Activated CD4-positive, alpha-beta T cell treated with anti-CD3 and anti-CD28 coated beads, Interleukin-2, amount 10 ng/mL, durations not matched to agents 7 days and 5 days (primary cell): ENCODE data around the gene SLC8A1. TPM values are rescaled to one million over a fixed set of nuclear protein-coding genes. Genes with fewer than 3 reads are reported as not detected.
A peak's percentile ranks its signal among the peaks of the same experiment; 100 is the strongest.

Experiments
- CTCF ChIA-PET: fragments of 350-600 bp; sonication (Branson Sonifier 250); formaldehyde crosslinking; loops from one replicate; lab custom pipeline; 2021; ENCODE audit warnings: antibody characterized with exemption; lab: Charles Lee
- POLR2A ChIA-PET: fragments of 350-600 bp; sonication (Branson Sonifier 250); formaldehyde crosslinking; loops from one replicate; lab custom pipeline; 2021; ENCODE audit warnings: antibody characterized with exemption; lab: Charles Lee
- DNase-seq: peaks from one replicate; pipeline ENCODE4 v3.0.0-alpha.2; 2020
- H3K27ac Mint-ChIP-seq: one replicate; pipeline ENCODE4 v1.8.0; 2021; ENCODE audit warnings: mild to moderate bottlenecking, moderate library complexity, mixed read lengths
- H3K27me3 Mint-ChIP-seq: one replicate; pipeline ENCODE4 v1.8.0; 2021; ENCODE audit warnings: mixed read lengths
- H3K36me3 Mint-ChIP-seq: one replicate; pipeline ENCODE4 v1.8.0; 2021; ENCODE audit warnings: low read depth, mixed read lengths
- H3K4me1 Mint-ChIP-seq: one replicate; pipeline ENCODE4 v1.8.0; 2021; ENCODE audit warnings: mixed read lengths
- H3K4me3 Mint-ChIP-seq: one replicate; pipeline ENCODE4 v1.8.0; 2021; ENCODE audit warnings: mild to moderate bottlenecking, moderate library complexity, mixed read lengths
- H3K9me3 Mint-ChIP-seq: one replicate; pipeline ENCODE4 v1.8.0; 2021; ENCODE audit warnings: mixed read lengths
- total RNA-seq, 2 experiments: library from RNA; stranded (reverse); gene quantifications; one replicate each; pipeline ENCODE4 v1.2.3, GENCODE V29; 2021

The SLC8A1 gene
- total RNA-seq, 2 experiments from 2014 or later, result 0.50 to 0.56 TPM

DNA sequence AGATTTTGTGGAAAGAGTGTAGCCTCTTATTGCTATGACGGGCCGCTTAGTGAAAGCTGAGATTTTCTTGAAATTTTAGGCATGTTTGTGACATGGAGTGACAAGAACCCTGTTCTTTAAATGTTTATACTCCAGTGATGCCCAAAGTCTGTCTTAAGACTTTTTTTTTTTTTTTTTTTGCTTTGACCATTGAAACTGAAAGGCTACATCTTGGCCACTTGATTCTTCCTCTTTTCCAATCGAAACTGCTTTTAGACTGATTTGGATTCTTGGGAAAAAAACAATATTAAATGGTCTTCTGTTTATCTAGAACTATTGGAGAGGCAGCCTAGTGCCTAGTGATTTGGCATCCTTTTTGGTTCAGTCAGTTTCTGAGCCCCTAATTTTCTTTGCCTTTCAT, 2.4 kb upstream of the SLC8A1 start:
- H3K27ac Mint-ChIP-seq, result no peak overlapping the region
- no peaks in the 10 kb centered on the region for H3K36me3 Mint-ChIP-seq
- ChIA-PET POLR2A (no interaction called here), CTCF (no interaction called here)
- H3K27me3 Mint-ChIP-seq, result peaks cover 47% of the 10 kb centered on the region
- no peak overlapping the region for H3K4me3 Mint-ChIP-seq
- no peak for DNase-seq
- peaks cover 23% of the 10 kb centered on the region for H3K4me1 Mint-ChIP-seq
- H3K9me3 Mint-ChIP-seq, result no peaks in the 10 kb centered on the region

GRCh38 chr2:40452786-40453185, 896 bp upstream of the SLC8A1 start:
- POLR2A ChIA-PET, result no interaction called here
- Mint-ChIP-seq H3K4me3 (peak overlapping the region; percentile 72), H3K27me3 (peaks cover 52% of the 10 kb centered on the region), H3K4me1 (peaks cover 23% of the 10 kb centered on the region), H3K9me3 (no peaks in the 10 kb centered on the region), H3K36me3 (no peaks in the 10 kb centered on the region), H3K27ac (no peak overlapping the region)
- no peak for DNase-seq
- CTCF ChIA-PET, result no interaction called here

DNA sequence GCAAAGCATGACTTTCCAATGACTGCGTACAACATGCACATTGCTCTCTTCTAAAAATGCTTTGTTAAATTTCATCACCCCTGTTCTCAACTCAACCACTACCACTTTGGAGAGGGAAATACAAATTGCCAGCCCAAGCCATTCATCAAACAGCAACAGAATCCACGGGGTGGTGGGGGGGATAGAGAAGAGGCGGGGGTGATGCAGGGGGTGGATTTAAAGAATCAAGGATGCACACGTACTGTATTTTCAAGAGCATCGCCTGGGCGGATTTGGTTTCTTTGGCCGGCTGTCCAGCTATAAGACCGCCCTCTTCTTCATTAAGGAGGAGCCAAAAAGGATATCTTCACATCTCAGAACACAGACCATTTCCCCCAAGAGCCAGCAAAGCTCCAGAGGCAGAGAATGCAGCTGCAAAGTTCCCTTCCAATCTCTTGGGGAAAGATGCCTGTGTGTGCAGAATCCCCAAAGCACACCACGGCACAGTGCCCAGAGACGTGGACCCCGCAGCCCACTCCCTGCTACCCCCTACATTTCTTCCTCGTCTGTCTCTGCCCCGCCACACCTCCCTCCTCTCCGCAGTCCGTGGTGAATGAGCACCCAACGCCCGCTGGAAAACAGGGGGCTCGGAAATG, 977 bp downstream of the SLC8A1 start:
- Mint-ChIP-seq H3K27ac (peak overlapping the region; percentile 0), H3K36me3 (no peaks in the 10 kb centered on the region), H3K27me3 (peaks cover 52% of the 10 kb centered on the region), H3K4me1 (peaks cover 23% of the 10 kb centered on the region), H3K9me3 (no peaks in the 10 kb centered on the region), H3K4me3 (peak overlapping the region; percentile 60)
- no peak for DNase-seq
- POLR2A ChIA-PET, result no interaction called here
- CTCF ChIA-PET, result no interaction called here

DNA sequence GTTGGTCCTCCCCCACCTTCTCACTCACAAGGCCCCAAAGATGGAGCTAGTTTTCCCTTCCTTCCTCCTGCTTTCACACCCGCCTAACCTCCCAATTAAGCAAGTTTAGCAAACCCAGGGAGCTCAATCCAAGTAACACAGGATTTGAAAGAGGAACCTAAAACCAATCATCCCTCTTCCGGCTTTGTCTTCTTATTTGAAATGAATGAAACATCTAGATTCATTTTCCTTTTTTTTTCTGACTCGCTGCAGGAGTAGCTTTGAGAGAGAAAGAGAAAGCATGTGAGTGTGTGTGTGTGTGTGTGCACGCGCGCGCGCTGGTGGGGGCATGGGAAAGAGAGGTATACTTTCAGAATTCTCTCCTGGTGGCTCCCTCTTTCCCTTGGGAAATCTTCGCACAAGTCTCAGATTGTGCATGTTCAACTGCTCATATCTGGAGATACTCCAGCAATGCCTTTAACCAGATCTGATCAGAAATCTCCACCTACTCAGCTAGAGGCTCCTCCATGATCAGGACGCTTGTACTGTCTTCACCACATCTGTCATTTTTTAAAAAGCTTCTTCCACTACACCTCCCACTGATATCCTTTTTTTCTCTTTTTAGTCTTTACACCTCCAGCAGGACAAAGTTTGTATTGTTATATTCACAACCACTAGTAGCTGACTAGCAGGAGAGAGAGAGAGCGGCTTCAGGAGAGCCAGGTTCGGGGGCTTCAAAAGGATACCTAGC, 1.7 kb downstream of the SLC8A1 start:
- Mint-ChIP-seq H3K27me3 (peaks cover 48% of the 10 kb centered on the region), H3K4me1 (peaks cover 23% of the 10 kb centered on the region), H3K4me3 (peak overlapping the region; percentile 60), H3K27ac (peak overlapping the region; percentile 0), H3K36me3 (no peaks in the 10 kb centered on the region), H3K9me3 (no peaks in the 10 kb centered on the region)
- ChIA-PET POLR2A (no interaction called here), CTCF (interaction anchor here (1.1 kb wide), 1 partner anchor 21 kb away, joined by 3 read pairs; no protein-coding TSS in a partner anchor)
- peak; percentile 24 for DNase-seq

DNA sequence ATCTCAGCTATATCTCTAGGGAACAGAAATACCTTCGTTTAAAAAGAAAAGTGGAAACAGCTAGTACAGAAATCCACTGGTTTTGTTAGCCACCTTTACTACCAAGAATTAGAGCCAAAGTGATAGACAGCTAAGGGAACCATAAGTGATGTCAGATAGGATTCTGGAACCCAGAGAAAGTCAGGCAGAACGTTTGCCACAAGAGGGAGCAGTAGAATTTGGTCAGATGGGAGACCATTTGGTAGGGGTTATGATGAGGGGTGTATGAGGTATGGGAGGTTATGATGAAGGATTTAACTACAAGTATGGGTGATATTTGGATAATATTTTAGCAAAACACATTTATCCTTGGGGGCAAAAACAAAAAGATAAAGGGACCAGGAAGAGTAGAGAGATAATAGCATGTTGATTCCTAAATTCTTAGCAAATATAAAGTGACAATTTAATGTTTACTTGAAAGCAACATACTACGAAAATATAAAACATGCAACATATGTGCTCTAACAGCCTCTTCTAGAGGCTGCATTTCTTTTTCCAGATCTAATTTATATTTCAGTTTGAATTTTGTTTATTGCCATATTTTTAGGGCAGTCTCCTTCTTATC, 3.3 kb downstream of the SLC8A1 start:
- H3K36me3 Mint-ChIP-seq, result no peaks in the 10 kb centered on the region
- H3K4me1 Mint-ChIP-seq, result peaks cover 23% of the 10 kb centered on the region
- H3K4me3 Mint-ChIP-seq, result no peak overlapping the region
- peak; percentile 26 for DNase-seq
- H3K27ac Mint-ChIP-seq, result no peak overlapping the region
- peaks cover 37% of the 10 kb centered on the region for H3K27me3 Mint-ChIP-seq
- ChIA-PET POLR2A (no interaction called here), CTCF (interaction anchor here (0.9 to 1.7 kb wide), 2 partner anchors 11 to 17 kb away, joined by 3 to 4 read pairs; no protein-coding TSS in a partner anchor)
- H3K9me3 Mint-ChIP-seq, result no peaks in the 10 kb centered on the region

DNA sequence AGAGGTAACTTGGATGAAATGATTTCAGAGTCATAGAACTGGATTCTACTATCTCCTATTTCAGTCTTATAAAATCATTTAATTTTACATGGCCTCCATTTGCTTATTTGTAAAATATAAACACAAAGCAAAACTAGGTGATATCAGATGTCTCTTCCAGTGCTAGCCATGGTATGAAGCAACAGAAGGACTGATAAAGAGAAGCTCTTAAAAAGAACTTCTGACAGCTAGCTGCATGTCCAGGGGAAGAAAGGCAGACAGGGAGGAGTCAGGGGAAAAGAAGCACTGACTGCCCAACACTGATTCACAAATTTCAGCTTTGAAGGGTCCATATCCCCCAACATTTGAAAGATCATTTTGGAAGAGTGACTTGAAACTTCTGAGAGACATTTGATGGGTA, 6.4 kb downstream of the SLC8A1 start:
- no peaks in the 10 kb centered on the region for H3K36me3 Mint-ChIP-seq
- no peaks in the 10 kb centered on the region for H3K9me3 Mint-ChIP-seq
- DNase-seq, result no peak
- H3K4me3 Mint-ChIP-seq, result no peak overlapping the region
- H3K4me1 Mint-ChIP-seq, result peaks cover 6% of the 10 kb centered on the region
- ChIA-PET CTCF (no interaction called here), POLR2A (no interaction called here)
- no peak overlapping the region for H3K27ac Mint-ChIP-seq
- peaks cover 13% of the 10 kb centered on the region for H3K27me3 Mint-ChIP-seq

- DNase-seq, result no peak
- Mint-ChIP-seq H3K27me3 (no peaks in the 10 kb centered on the region), H3K36me3 (no peaks in the 10 kb centered on the region), H3K4me3 (no peak overlapping the region), H3K9me3 (no peaks in the 10 kb centered on the region), H3K27ac (no peak overlapping the region), H3K4me1 (no peaks in the 10 kb centered on the region)
- CTCF ChIA-PET, result no interaction called here
- POLR2A ChIA-PET, result no interaction called here
Measured at GRCh38 chr2:40440835-40441234, 11.1 kb downstream of the SLC8A1 start.

- Mint-ChIP-seq H3K27ac (no peak overlapping the region), H3K4me3 (no peak overlapping the region), H3K27me3 (no peaks in the 10 kb centered on the region), H3K4me1 (no peaks in the 10 kb centered on the region), H3K36me3 (no peaks in the 10 kb centered on the region), H3K9me3 (no peaks in the 10 kb centered on the region)
- ChIA-PET POLR2A (no interaction called here), CTCF (no interaction called here)
- DNase-seq, result no peak
Measured at GRCh38 chr2:40439473-40439872, 12.4 kb downstream of the SLC8A1 start.

GRCh38 chr2:40436093-40436475, 15.8 kb downstream of the SLC8A1 start:
- Mint-ChIP-seq H3K4me1 (no peaks in the 10 kb centered on the region), H3K27ac (no peak overlapping the region), H3K36me3 (no peaks in the 10 kb centered on the region), H3K27me3 (no peaks in the 10 kb centered on the region), H3K4me3 (no peak overlapping the region), H3K9me3 (no peaks in the 10 kb centered on the region)
- ChIA-PET POLR2A (no interaction called here), CTCF (no interaction called here)
- no peak for DNase-seq

GRCh38 chr2:40435426-40436092, 16.3 kb downstream of the SLC8A1 start:
- no peaks in the 10 kb centered on the region for H3K4me1 Mint-ChIP-seq
- DNase-seq, result no peak
- no peaks in the 10 kb centered on the region for H3K9me3 Mint-ChIP-seq
- H3K27me3 Mint-ChIP-seq, result no peaks in the 10 kb centered on the region
- no peak overlapping the region for H3K27ac Mint-ChIP-seq
- no peak overlapping the region for H3K4me3 Mint-ChIP-seq
- POLR2A ChIA-PET, result no interaction called here
- H3K36me3 Mint-ChIP-seq, result no peaks in the 10 kb centered on the region
- CTCF ChIA-PET, result no interaction called here

DNA sequence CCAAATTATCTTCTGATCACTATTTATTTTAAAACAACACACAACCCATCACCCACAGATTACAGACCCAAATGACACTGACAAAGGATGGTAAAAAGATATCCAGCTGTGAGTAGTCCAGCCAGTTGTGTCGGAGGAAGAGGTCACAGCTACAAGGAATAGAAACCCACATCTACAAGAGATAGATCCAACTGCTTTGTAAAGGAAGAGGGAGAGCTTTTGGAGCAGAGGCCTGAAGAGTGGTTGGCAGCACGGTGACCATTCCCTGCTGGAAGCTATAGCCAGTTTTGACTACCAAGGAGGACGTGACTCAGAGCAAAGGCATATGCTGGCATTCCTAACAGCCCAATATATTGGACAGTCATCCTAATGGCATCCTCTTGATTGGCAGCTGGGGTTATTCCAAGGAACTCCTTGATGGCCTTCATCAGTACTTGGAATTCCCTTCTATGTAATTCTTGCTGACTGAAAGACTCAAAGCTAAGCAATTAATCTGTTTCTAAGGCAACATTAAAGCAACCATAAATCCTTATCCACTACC, 17.1 kb downstream of the SLC8A1 start:
- H3K36me3 Mint-ChIP-seq, result no peaks in the 10 kb centered on the region
- DNase-seq, result no peak
- H3K4me1 Mint-ChIP-seq, result no peaks in the 10 kb centered on the region
- ChIA-PET POLR2A (no interaction called here), CTCF (no interaction called here)
- H3K4me3 Mint-ChIP-seq, result no peak overlapping the region
- no peaks in the 10 kb centered on the region for H3K9me3 Mint-ChIP-seq
- H3K27ac Mint-ChIP-seq, result no peak overlapping the region
- no peaks in the 10 kb centered on the region for H3K27me3 Mint-ChIP-seq

DNA sequence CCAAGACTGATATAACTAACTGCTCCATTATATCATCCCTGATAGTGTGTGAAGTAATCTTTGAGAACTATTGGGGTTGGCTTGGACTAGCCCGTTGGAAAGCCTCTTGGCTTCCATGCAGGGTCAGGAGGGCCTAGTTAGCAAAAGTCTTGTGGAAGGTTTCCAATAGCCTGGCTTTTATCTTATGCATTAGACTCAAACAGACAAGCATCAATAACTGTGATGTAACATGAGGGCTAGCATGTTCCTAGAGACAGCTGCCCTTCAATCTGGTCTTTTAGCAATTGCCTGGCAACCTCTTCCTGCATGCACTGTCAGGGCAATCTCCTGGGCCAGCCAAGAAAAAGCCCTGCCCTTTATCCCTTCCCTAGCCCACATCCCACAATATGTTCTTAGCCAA, 18.2 kb downstream of the SLC8A1 start:
- DNase-seq, result no peak
- Mint-ChIP-seq H3K36me3 (no peaks in the 10 kb centered on the region), H3K4me1 (no peaks in the 10 kb centered on the region), H3K27ac (no peak overlapping the region), H3K9me3 (no peaks in the 10 kb centered on the region), H3K4me3 (no peak overlapping the region), H3K27me3 (no peaks in the 10 kb centered on the region)
- CTCF ChIA-PET, result no interaction called here
- POLR2A ChIA-PET, result no interaction called here
